ENCODE results near the gene CMSS1. TPM values are rescaled to one million over a fixed set of nuclear protein-coding genes. Genes with fewer than 3 reads are reported as not detected.

The CMSS1 gene
- polyA plus RNA-seq, 2 of the 4 experiments (the other 2 are of a cell fraction) = 61.1 to 62.9 TPM

DNA sequence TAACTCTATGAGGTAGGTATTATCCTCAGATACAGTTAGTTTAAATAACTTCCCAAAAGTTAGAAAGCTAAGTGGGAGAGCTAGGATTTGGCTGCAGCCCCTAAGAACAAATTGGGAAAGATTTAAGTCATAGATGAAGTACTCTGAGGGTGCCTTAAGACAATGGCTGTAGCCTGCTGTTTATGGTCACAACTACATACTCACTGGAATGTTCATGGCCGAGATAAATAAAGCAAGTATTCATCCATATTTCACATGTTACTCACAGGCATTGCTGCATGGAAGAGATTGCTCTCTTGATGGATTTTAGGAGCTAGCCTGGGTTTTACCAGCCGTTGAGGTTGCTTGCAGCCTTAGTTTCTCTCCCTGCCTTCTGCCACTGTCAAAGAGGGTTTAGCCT, 145.0 kb downstream of the CMSS1 start:
- Histone ChIP-seq H3K9me3 (no peaks in the 10 kb centered on the region), H3K4me1 (peaks cover 12% of the 10 kb centered on the region; the same call in 2 of the 3 replicates), H3K4me2 (no peak overlapping the region), H3K27ac (no peak overlapping the region), H3K4me3 (no peak overlapping the region)
- TF ChIP-seq RNF2 (IDR thresholded peaks at IDR 0.05; ENCODE audit: borderline replicate concordance, low read depth) = no peak
- TF ChIP-seq GATA3 (IDR thresholded peaks at IDR 0.05; ENCODE audit: borderline replicate concordance) = no peak
- TF ChIP-seq HDAC2 (IDR thresholded peaks at IDR 0.05) = no peak
- TF ChIP-seq CBX8 (IDR thresholded peaks at IDR 0.05) = no peak
- no peak for TF ChIP-seq BHLHE40 (IDR thresholded peaks at IDR 0.05; ENCODE audit: low read depth, low read length)
- no peak for TF ChIP-seq HOXB13 (CRISPR knock-in tag; IDR thresholded peaks at IDR 0.05; ENCODE audit: low read depth)
- TF ChIP-seq JUN (IDR thresholded peaks at IDR 0.05) = no peak
- TF ChIP-seq CEBPB (IDR thresholded peaks at IDR 0.05) = no peak
- TF ChIP-seq, protein P1, sequence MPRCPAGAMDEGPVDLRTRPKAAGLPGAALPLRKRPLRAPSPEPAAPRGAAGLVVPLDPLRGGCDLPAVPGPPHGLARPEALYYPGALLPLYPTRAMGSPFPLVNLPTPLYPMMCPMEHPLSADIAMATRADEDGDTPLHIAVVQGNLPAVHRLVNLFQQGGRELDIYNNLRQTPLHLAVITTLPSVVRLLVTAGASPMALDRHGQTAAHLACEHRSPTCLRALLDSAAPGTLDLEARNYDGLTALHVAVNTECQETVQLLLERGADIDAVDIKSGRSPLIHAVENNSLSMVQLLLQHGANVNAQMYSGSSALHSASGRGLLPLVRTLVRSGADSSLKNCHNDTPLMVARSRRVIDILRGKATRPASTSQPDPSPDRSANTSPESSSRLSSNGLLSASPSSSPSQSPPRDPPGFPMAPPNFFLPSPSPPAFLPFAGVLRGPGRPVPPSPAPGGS (IDR thresholded peaks at IDR 0.05) = no peak
- TF ChIP-seq RFX5 (IDR thresholded peaks at IDR 0.05) = no peak
- TF ChIP-seq ZNF302 (CRISPR knock-in tag; IDR thresholded peaks at IDR 0.05) = no peak
- TF ChIP-seq, protein P2, sequence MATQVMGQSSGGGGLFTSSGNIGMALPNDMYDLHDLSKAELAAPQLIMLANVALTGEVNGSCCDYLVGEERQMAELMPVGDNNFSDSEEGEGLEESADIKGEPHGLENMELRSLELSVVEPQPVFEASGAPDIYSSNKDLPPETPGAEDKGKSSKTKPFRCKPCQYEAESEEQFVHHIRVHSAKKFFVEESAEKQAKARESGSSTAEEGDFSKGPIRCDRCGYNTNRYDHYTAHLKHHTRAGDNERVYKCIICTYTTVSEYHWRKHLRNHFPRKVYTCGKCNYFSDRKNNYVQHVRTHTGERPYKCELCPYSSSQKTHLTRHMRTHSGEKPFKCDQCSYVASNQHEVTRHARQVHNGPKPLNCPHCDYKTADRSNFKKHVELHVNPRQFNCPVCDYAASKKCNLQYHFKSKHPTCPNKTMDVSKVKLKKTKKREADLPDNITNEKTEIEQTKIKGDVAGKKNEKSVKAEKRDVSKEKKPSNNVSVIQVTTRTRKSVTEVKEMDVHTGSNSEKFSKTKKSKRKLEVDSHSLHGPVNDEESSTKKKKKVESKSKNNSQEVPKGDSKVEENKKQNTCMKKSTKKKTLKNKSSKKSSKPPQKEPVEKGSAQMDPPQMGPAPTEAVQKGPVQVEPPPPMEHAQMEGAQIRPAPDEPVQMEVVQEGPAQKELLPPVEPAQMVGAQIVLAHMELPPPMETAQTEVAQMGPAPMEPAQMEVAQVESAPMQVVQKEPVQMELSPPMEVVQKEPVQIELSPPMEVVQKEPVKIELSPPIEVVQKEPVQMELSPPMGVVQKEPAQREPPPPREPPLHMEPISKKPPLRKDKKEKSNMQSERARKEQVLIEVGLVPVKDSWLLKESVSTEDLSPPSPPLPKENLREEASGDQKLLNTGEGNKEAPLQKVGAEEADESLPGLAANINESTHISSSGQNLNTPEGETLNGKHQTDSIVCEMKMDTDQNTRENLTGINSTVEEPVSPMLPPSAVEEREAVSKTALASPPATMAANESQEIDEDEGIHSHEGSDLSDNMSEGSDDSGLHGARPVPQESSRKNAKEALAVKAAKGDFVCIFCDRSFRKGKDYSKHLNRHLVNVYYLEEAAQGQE (IDR thresholded peaks at IDR 0.05) = no peak
- TF ChIP-seq HEYL (CRISPR knock-in tag; IDR thresholded peaks at IDR 0.05) = no peak
- TF ChIP-seq JUNB (IDR thresholded peaks at IDR 0.05) = no peak
- TF ChIP-seq FOSB (CRISPR knock-in tag; IDR thresholded peaks at IDR 0.05) = no peak
- TF ChIP-seq, protein P3, sequence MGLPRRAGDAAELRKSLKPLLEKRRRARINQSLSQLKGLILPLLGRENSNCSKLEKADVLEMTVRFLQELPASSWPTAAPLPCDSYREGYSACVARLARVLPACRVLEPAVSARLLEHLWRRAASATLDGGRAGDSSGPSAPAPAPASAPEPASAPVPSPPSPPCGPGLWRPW (IDR thresholded peaks at IDR 0.05) = no peak
- no peak for TF ChIP-seq HOXB5 (CRISPR knock-in tag; IDR thresholded peaks at IDR 0.05)
- ChIA-PET CTCF (no interaction called here), POLR2A (no interaction called here)
- WGBS (ENCODE audit: missing lambda C conversion rate) = 80% methylated on average over 2 of the region's 2 CpGs
- no peak for FAIRE-seq
- no peak for DNase-seq (ENCODE audit: low read depth in 1 of 2, low spot score in 1 of 2)
- ATAC-seq = no peak

DNA sequence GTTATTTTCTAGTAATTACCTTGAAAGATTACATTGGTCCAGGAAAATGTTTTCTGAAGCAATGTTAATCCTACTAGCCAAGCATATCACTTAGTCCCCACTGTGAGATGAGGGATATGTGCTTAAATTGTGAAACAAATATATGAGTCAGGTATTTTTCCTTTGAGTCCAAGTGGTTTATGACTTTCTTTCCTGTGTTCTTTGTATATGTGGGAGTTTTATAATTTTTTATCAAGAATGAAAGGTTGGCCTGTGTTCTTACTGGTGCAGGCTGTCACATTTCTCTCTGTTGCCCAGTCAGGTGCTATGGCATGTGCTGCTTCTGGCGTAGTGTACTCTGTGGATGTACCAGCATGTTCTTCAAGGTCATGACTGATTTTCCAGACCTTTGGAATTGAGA, 147.4 kb downstream of the CMSS1 start:
- Histone ChIP-seq H3K9me3 (no peaks in the 10 kb centered on the region), H3K27ac (no peak overlapping the region), H3K4me1 (peaks cover 12% of the 10 kb centered on the region; the same call in 2 of the 3 replicates), H3K4me3 (no peak overlapping the region), H3K4me2 (no peak overlapping the region)
- POLR2A ChIA-PET = no interaction called here
- DNase-seq (ENCODE audit: low read depth in 1 of 2, low spot score in 1 of 2) (no peak), ATAC-seq (0 out of 6 replicates have a peak, but pooled peaks of 1 of the 2 experiments have one; percentile 34), FAIRE-seq (no peak)
- TF ChIP-seq ESRRA (IDR thresholded peaks at IDR 0.05; ENCODE audit: borderline replicate concordance, low read length) (no peak), SREBF2 (IDR thresholded peaks at IDR 0.05) (no peak), MYC (IDR thresholded peaks at IDR 0.05; ENCODE audit: borderline replicate concordance, low read length) (no peak), TP53 (CRISPR knock-in tag; IDR thresholded peaks at IDR 0.05) (no peak), HDAC2 (IDR thresholded peaks at IDR 0.05) (no peak), PHF8 (IDR thresholded peaks at IDR 0.05; ENCODE audit: borderline replicate concordance, low read depth) (no peak), KDM5A (IDR thresholded peaks at IDR 0.05) (no peak), FOSB (CRISPR knock-in tag; IDR thresholded peaks at IDR 0.05) (no peak), ZFP36 (IDR thresholded peaks at IDR 0.05; ENCODE audit: borderline replicate concordance, partially characterized antibody) (no peak), MAFK (IDR thresholded peaks at IDR 0.05; ENCODE audit: partially characterized antibody) (no peak)
- TF ChIP-seq, protein P4, sequence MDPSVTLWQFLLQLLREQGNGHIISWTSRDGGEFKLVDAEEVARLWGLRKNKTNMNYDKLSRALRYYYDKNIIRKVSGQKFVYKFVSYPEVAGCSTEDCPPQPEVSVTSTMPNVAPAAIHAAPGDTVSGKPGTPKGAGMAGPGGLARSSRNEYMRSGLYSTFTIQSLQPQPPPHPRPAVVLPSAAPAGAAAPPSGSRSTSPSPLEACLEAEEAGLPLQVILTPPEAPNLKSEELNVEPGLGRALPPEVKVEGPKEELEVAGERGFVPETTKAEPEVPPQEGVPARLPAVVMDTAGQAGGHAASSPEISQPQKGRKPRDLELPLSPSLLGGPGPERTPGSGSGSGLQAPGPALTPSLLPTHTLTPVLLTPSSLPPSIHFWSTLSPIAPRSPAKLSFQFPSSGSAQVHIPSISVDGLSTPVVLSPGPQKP (IDR thresholded peaks at IDR 0.05; ENCODE audit: low read depth, low read length) = no peak
- WGBS (ENCODE audit: missing lambda C conversion rate) = 92% methylated on average over 1 of the region's 1 CpG
- CTCF ChIA-PET = no interaction called here

All from A549 (cell line).